Measurements from ENCODE around the gene ADISSP. TPM values are rescaled to one million over a fixed set of nuclear protein-coding genes. Genes with fewer than 3 reads are reported as not detected.

ADISSP gene
- total RNA-seq, 1 donor from 2014 or later, result 40.8 TPM

DNA sequence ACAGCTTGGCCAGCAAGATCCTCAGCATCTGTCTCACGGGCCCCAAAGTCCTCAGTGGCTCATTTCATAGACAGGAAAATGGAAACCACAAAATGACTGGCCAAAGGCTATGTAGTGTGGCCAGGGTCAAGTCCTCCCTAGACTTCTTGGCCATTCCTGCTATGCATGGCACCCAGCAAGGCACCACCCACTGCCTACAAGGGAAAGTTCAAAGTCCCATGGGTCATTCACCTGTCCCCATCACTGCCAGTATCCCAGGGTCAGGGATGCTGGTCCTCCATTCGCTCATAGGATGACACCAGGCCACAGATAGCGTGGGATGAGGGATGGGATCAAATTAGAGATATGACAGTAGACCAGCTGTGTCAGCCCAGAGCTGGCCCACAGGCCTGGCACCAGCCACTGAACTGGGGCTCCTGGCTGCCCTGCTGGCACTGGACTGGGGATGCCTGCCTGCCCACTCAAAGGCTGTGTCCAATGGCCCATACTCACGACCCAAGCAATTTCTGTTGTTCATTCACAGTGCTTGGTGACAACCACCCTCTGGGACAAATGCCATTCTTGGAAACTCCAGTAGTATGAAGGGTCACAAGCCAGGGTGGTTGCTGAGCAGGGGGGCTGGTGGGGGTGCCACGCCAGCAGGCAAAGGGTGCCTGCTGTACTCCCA lies 11.6 kb downstream of the ADISSP start:
- DNase-seq (ENCODE audit: low read depth), result peak; percentile 60

GRCh38 chr20:3755269-3755668 lies 12.3 kb downstream of the ADISSP start:
- no peak for DNase-seq (ENCODE audit: low read depth)

GRCh38 chr20:3754276-3754630 lies 13.3 kb downstream of the ADISSP start:
- DNase-seq (ENCODE audit: low read depth), result no peak

DNA sequence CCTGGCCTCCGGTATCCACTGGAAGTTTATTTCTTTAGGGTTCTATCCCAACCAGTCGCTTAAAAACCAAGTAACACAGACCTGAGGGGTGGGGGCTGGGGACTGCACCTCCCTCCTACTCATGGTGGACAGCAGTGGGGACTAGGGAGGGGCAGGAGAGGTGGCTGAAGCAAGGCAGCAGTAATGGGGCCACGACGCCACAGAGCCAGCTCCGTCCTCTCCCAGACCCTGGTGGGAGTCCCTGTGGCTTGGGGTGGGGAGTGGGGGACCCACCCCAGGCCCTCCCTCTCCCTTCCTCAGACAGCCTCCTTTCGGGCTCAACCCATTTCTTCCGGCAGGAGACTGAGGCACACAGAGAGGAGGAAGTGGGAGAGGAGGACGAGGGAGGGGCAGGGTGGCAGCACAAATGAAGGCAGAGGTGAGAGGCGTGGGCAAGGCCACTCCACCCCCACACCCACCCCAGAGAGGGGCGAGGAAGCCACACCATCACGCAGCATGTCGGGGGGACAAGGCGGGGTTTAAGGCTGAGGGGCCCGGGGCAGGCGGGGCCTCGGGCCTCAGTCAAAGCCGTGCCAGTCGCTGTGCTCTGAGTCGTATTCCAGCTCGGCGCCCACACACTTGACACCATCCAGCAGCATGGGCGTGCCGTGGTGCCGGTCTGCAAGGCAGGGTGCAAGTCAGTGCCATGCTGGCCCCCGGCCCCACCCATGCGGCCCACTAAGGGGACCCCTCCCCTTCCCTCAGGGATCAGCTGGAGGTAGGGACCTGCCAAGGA lies 13.9 kb downstream of the ADISSP start:
- no peak for DNase-seq (ENCODE audit: low read depth)

DNA sequence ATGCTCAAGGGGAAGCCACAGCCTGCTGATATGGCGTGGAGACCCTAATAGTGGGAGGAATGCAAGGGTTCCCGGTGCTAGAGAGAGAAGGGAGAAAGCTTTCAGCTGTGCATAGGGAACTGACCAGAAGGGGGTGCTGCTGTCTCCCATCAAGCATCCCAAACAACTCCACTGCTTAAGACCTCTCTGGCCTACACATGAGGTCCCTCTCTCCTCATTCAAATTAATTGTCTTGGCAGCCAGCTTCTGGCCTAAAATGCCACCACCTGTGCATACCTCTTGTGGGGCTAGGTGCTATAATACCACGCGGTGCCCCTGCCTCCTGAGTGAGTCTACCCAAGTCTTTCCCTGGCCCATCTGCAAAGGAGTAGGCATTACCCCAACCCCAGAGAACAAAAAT lies 14.5 kb downstream of the ADISSP start:
- DNase-seq (ENCODE audit: low read depth), result peak; percentile 70

- DNase-seq (ENCODE audit: low read depth), result no peak
These were observed 15.2 kb downstream of the ADISSP start for GRCh38 chr20:3752386-3752759.

DNA sequence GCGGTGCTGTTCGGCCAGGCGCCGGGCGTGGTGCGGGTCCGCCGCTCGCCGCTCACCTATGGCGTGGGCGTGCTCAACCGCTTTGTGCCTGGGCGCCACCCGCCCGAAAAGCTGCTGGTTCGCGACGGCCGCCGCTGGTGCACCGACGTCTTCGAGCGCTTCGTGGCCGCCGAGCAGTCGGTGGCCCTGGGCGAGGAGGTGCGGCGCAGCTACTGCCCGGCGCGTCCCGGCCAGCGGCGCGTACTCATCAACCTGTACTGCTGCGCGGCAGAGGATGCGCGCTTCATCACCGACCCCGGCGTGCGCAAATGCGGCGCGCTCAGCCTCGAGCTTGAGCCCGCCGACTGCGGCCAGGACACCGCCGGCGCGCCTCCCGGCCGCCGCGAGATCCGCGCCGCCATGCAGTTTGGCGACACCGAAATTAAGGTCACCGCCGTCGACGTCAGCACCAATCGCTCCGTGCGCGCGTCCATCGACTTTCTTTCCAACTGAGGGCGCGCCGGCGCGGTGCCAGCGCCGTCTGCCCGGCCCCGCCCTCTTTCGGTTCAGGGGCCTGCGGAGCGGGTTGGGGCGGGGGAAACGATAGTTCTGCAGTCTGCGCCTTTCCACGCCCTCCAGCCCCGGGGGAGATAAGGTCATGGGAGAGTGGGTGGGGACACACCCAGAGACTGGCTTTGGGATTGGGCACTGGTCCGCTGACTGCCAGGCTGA lies 15.7 kb downstream of the ADISSP start:
- no peak for DNase-seq (ENCODE audit: low read depth)

GRCh38 chr20:3751305-3751674 lies 16.3 kb downstream of the ADISSP start:
- no peak for DNase-seq (ENCODE audit: low read depth)

GRCh38 chr20:3749689-3750531 lies 17.6 kb downstream of the ADISSP start:
- peak; percentile 48 for DNase-seq (ENCODE audit: low read depth)

- no peak for DNase-seq (ENCODE audit: low read depth)
These were observed 18.4 kb downstream of the ADISSP start for GRCh38 chr20:3749087-3749688.

GRCh38 chr20:3748073-3748472 lies 19.5 kb downstream of the ADISSP start:
- no peak for DNase-seq (ENCODE audit: low read depth)

- no peak for DNase-seq (ENCODE audit: low read depth)
These were observed 20.1 kb downstream of the ADISSP start for GRCh38 chr20:3747471-3747870.

GRCh38 chr20:3745686-3746173 lies 21.8 kb downstream of the ADISSP start:
- DNase-seq (ENCODE audit: low read depth), result no peak

DNA sequence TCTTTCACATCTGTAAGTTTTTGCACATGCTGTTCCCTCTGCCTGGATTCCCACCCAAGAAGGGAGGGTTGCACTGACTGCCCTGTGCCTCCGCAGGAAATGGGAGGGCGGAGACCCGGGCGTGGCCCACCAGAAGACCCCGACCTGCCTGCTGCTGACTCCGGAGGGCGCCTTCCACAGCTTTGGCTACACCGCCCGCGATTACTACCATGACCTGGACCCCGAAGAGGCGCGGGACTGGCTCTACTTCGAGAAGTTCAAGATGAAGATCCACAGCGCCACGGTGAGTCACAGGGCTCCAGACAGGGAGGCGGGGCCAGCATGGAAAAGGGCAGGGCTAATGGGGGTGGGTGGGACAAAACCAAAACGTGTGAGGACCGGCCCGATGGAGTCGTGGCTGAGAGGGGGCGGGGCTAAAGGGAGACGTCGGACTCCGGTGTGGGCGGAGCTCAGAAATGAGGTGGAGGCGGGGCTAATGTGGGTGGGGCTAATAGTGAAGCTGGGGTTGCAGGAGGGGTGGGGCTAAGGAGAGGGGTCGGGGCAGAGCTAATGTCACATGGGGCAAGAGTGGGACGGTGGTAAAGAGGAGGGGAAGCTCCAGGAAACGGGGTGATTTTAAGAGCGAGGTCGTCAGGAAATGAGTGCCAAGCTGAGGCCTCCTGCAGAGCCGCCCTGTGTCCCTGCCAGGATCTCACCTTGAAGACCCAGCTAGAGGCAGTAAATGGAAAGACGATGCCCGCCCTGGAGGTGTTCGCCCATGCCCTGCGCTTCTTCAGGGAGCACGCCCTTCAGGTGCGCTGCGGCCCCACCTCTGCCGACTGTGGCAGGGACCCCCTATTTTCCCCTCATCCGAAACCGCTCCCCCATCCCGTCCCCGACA lies 22.5 kb downstream of the ADISSP start:
- DNase-seq (ENCODE audit: low read depth), result no peak

DNA sequence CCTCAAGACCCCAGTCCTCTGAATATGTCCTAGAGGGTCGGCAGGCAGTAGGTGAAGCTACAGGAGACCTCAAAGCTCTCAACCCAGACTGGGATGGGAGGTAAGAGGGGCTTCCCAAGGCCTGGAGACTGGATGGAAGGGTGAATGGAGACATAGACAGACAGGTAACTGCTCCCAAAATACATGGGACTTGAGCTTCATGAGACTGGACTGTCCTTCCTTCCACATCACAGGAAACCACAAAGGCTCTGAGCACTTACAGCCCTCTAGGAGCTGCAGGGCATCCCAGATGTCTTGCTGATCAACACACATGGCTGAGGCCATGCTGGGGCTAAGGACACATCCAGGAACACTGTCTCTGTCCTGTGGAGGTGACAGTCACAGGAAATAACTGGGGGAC lies 23.5 kb downstream of the ADISSP start:
- no peak for DNase-seq (ENCODE audit: low read depth)

DNA sequence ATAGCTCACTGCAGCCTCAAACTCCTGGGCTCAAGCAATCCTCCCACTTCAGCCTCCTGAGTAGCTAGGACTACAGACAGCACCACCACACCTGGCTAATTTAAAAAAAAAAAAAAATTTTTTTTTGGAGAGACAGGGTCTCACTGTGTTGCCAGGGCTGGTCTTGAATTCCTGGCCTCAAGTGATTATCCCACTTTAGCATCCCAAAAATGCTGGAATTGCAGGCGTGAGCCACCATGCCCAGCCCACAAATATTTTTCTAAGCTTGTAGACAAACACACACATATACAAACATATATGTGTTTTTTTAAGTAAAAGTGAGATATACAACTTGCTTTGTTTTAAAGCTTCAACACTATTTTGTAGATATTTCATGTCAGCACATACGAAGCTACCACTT lies 24.3 kb downstream of the ADISSP start:
- DNase-seq (ENCODE audit: low read depth), result no peak

DNA sequence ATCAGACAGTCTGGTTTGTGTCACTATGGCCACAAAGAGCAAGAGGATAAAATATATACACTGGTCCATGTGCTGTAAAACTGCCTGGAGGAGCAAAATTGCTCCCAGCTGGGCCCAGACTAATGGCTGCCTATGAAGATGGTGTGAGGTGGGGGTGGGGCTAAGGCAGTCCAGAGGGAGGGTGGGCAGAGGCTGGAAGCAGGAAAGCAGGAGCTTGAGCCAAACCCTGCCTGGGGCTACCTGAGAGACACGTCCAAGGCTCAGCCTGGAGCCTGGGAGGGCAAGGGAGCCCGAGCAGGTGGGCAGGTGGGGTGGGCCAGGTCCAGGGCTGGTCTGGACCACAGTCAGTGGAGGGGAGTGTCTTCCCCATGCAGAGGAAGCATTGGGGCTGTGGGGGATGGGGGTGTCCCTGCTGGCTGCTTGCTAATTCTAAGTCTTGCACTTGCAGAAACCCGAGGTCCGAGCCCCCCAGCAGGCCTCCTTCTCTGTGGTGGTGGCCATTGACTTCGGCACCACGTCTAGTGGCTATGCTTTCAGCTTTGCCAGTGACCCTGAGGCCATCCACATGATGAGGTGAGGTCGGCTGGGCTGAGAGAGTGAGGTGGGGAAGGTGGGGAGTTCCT lies 25.6 kb downstream of the ADISSP start:
- DNase-seq (ENCODE audit: low read depth), result no peak

- no peak for DNase-seq (ENCODE audit: low read depth)
These were observed 26.8 kb downstream of the ADISSP start for GRCh38 chr20:3740615-3741301.

- no peak for DNase-seq (ENCODE audit: low read depth)
These were observed 27.6 kb downstream of the ADISSP start for GRCh38 chr20:3739926-3740451.

Data from myocyte (in vitro differentiated cells).